ENCODE measurements around the gene SLC37A1. TPM values are rescaled to one million over a fixed set of nuclear protein-coding genes. Genes with fewer than 3 reads are reported as not detected.

The SLC37A1 gene
- total RNA-seq, 6 donors from 2014 or later, result 20.8 to 70.2 (median 36.8) TPM

GRCh38 chr21:42532466-42533181, 19.0 kb downstream of the SLC37A1 start:
- H3K27me3 ChIP-seq, result no peaks in the 10 kb centered on the region
- no peak for TF ChIP-seq CTCF (IDR thresholded peaks at IDR 0.05)
- peak in 1 of 4 donors; percentile 19 for TF ChIP-seq POLR2A (IDR thresholded peaks at IDR 0.05)
- peak in 1 of 2 donors; percentile 39 for TF ChIP-seq POLR2AphosphoS5 (IDR thresholded peaks at IDR 0.05)
- peak; percentile 31 to 70 for ATAC-seq (ENCODE audit: low FRiP score in 2 of 2)
- H3K9me3 ChIP-seq, result no peaks in the 10 kb centered on the region
- H3K4me3 ChIP-seq, result no peak overlapping the region
- H3K27ac ChIP-seq, result peak overlapping the region in 2 of 4 donors; percentile 32 to 52
- DNase-seq, result peak in 1 of 2 donors; percentile 84
- peaks cover 32 to 54% (median 39%) of the 10 kb centered on the region in 4 donors for H3K4me1 ChIP-seq
- 52 to 87% methylated on average over 8 to 18 of the region's 18 CpGs for WGBS, 2 donors
- peaks cover 0 to 37% (median 16%) of the 10 kb centered on the region in 4 donors for H3K36me3 ChIP-seq

GRCh38 chr21:42533306-42533962, 19.8 kb downstream of the SLC37A1 start:
- ATAC-seq (ENCODE audit: low FRiP score in 2 of 2), result no peak
- no peak for DNase-seq

GRCh38 chr21:42533963-42534355, 20.3 kb downstream of the SLC37A1 start:
- peaks cover 0 to 37% (median 16%) of the 10 kb centered on the region in 4 donors for H3K36me3 ChIP-seq
- ATAC-seq (ENCODE audit: low FRiP score in 2 of 2) (no peak), DNase-seq (no peak)
- H3K4me3 ChIP-seq, result peak overlapping the region in 2 of 4 donors; percentile 11
- 73 to 85% methylated on average over 4 of the region's 4 CpGs for WGBS, 2 donors
- peak overlapping the region in 2 of 4 donors; percentile 35 to 59 for H3K27ac ChIP-seq
- H3K27me3 ChIP-seq, result no peaks in the 10 kb centered on the region
- H3K4me1 ChIP-seq, result peaks cover 23 to 42% (median 30%) of the 10 kb centered on the region in 4 donors
- TF ChIP-seq POLR2A (IDR thresholded peaks at IDR 0.05) (no peak), EP300 (IDR thresholded peaks at IDR 0.05) (no peak), POLR2AphosphoS5 (IDR thresholded peaks at IDR 0.05) (no peak), CTCF (IDR thresholded peaks at IDR 0.05) (no peak)
- H3K9me3 ChIP-seq, result no peaks in the 10 kb centered on the region

More at GRCh38 chr21:42533306-42533962, 19.8 kb downstream of the SLC37A1 start:
- 91 to 96% methylated on average over 5 to 12 of the region's 13 CpGs for WGBS, 2 donors
- Histone ChIP-seq H3K36me3 (peaks cover 0 to 37% (median 16%) of the 10 kb centered on the region in 4 donors), H3K9me3 (no peaks in the 10 kb centered on the region), H3K27ac (peak overlapping the region in 2 of 4 donors; percentile 32 to 52), H3K4me3 (no peak overlapping the region), H3K27me3 (no peaks in the 10 kb centered on the region), H3K4me1 (peaks cover 26 to 46% (median 32%) of the 10 kb centered on the region in 4 donors)
- TF ChIP-seq POLR2AphosphoS5 (IDR thresholded peaks at IDR 0.05) (no peak), CTCF (IDR thresholded peaks at IDR 0.05) (no peak), POLR2A (IDR thresholded peaks at IDR 0.05) (no peak), EP300 (IDR thresholded peaks at IDR 0.05) (no peak)

DNA sequence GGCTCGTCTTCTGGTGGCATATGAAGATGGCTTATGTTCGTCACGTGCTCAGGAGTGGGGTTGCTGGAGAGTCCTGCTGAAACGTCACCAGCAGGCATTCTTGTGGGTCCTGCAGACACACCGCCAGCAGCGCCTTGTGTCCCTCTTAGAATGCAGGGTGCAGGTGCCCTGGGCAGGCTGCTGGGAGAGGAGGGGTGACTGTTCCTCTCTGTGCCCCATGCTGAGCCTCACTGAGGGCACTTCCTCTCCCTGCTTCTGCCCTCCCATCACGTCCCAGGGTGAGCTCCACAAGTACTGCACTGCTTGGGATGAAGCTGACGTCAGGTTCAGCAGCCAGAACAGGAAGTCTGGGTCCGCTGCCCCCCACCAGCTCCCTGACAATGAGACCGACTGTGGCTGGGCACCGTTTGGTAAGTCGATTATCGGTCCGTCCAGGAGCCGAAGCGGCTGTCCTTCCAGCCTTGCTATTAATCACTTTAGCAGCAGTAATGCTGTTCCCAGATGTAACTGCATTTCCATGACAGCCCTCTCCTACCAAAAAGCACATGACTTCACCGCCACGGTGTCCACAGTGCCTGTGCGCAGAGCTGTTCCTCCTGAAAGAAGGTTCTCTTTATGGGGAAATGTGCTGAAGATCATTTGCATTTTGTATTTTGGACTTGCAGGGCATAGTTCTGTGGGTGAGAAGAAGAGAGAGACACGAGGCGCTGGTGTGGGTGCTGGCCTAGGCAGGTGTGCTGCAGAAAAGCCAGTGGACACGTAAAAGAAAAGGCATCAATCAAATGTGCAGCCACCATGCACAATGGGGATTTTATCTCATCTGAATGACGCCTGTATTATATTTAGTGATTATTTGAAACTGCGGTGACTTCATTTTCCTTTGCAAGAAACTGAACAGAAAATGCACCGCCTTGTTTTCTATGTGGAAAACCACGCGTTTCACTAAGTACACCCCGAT, 21.0 kb downstream of the SLC37A1 start:
- Histone ChIP-seq H3K4me1 (peaks cover 23 to 42% (median 30%) of the 10 kb centered on the region in 4 donors), H3K27me3 (no peaks in the 10 kb centered on the region), H3K4me3 (peak overlapping the region in 2 of 4 donors; percentile 11), H3K27ac (peak overlapping the region in 2 of 4 donors; percentile 35 to 59), H3K9me3 (no peaks in the 10 kb centered on the region), H3K36me3 (peaks cover 0 to 43% (median 19%) of the 10 kb centered on the region in 4 donors)
- ATAC-seq (ENCODE audit: low FRiP score in 2 of 2), result peak; percentile 17 to 75
- TF ChIP-seq POLR2A (IDR thresholded peaks at IDR 0.05) (peak in 1 of 4 donors; percentile 73), POLR2AphosphoS5 (IDR thresholded peaks at IDR 0.05) (no peak)
- WGBS, 2 donors, result 70 to 86% methylated on average over 21 to 28 of the region's 28 CpGs
- peak in 1 of 2 donors; percentile 48 for DNase-seq
